PC-3 (cell line): ENCODE results near the gene HHIPL1.

Experiments used
- CTCF ChIP-seq: fragments of 300-600 bp; sonication (generic); conservative IDR thresholded peaks from 2 replicates; pipeline ENCODE4 v1.5.1; 2017; ENCODE audit warnings: antibody characterized with exemption, low read depth, mild to moderate bottlenecking, low read length
- EZH2 ChIP-seq: fragments of 300-600 bp; sonication (generic); IDR thresholded peaks from one replicate; pipeline ENCODE4 v1.6.1; 2017; ENCODE audit warnings: antibody characterized with exemption, mild to moderate bottlenecking, low read length; ENCODE audit not compliant: unreplicated experiment

DNA sequence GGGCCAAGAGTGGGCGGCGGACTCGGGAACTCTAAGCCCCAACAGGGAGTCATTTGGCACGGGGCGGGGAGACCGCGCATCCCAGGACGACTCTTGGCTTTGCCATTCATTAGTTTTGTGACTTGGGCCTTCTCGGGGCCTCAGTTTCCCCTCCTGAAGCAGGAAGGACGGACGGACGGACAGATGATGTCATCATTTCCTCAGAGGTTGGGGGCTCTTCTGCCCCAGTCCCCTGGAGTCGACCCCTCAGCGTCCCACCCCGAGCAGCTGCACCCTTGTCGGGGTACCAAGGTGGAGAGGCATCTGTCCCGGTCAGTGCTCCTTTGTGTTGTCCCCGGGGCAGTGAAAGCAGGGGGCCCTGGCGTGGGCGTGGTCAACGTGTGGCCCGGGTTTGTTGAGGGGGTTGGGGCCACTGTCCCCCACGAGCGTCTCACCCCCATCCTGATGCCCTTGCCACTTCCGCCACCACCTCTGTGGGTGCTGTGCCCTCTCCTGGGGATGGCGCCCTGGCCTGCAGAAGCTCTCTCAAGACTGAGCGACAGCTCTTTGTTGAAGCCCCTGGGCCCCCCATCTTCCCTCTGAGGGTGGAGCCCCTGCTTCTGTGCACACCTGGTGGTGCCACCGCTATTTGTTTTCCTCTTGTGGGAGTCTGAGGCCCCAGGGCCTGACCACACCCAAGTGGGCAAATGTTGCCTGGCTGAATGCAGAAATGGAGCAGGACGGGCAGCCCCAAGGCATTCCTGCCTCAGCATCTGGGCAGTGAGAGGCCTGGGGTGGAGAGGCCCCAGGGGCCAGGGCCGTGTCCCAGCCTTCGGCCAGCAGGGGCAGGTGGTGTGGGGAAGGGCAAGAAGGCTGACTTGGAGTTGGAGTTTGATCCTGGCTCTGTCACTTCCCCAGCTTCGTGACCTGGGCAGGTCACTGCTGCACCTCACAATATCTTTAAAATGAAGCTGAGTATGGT is 896 bp downstream of the HHIPL1 start:
- TF ChIP-seq CTCF = no peak
- no peak for TF ChIP-seq EZH2
